Thoracic aorta (tissue), 2 donors: ENCODE results near the gene ERCC6. TPM values are rescaled to one million over a fixed set of nuclear protein-coding genes. Genes with fewer than 3 reads are reported as not detected.
A peak's percentile ranks its signal among the peaks of the same experiment; 100 is the strongest.

ENCODE experiments used
- ATAC-seq: fragments of 150-250 bp; one replicate; pipeline ENCODE4 v1.8.0; 2017; ENCODE audit warnings: low read depth; ENCODE audit not compliant: insufficient number of reproducible peaks, low FRiP score
- DNase-seq: peaks from one replicate; pipeline ENCODE4 v3.0.0-alpha.2; 2020; ENCODE audit warnings: low spot score
- H3K27ac ChIP-seq, 2 donors: fragments of 200-600 bp; sonication (generic); 1 replicate in 1 of 2; 2 replicates in 1 of 2; pipeline ENCODE4 v1.5.1; 2016; ENCODE audit warnings: mild to moderate bottlenecking in 2 of 2, moderate library complexity in 2 of 2
- H3K27me3 ChIP-seq: fragments of 200-600 bp; sonication (generic); replicated peaks from 2 replicates; pipeline ENCODE4 v1.6.0; 2016; ENCODE audit warnings: mild to moderate bottlenecking; ENCODE audit not compliant: insufficient read depth
- H3K36me3 ChIP-seq: fragments of 200-600 bp; sonication (generic); one replicate; pipeline ENCODE4 v1.5.1; 2016
- H3K4me1 ChIP-seq, 2 donors: fragments of 200-600 bp; sonication (generic); 1 replicate in 1 of 2; 2 replicates in 1 of 2; pipeline versions ENCODE4 v1.5.1 to v1.6.0; 2016; ENCODE audit warnings: low read depth in 2 of 2, mild to moderate bottlenecking in 1 of 2; ENCODE audit not compliant: control insufficient read depth in 1 of 2
- H3K4me3 ChIP-seq: fragments of 200-600 bp; sonication (generic); 2 replicates; pipeline ENCODE4 v1.5.1; 2016; ENCODE audit warnings: mild to moderate bottlenecking
- H3K9me3 ChIP-seq: fragments of 200-600 bp; sonication (generic); 2 replicates; pipeline ENCODE4 v1.5.1; 2016
- CTCF ChIP-seq: fragments of 200-600 bp; sonication (generic); IDR thresholded peaks from one replicate; pipeline ENCODE4 v1.5.1; 2019; ENCODE audit warnings: antibody characterized with exemption
- total RNA-seq, 2 donors: library from RNA; depleted of rRNA; stranded (reverse); fragments of >200 nt; gene quantifications; one replicate each; pipeline versions ENCODE4 v1.1.0 to v1.2.3, GENCODE V29; 2016

ERCC6 gene
- total RNA-seq, 2 donors from 2014 or later: 37.7 to 50.4 TPM

DNA sequence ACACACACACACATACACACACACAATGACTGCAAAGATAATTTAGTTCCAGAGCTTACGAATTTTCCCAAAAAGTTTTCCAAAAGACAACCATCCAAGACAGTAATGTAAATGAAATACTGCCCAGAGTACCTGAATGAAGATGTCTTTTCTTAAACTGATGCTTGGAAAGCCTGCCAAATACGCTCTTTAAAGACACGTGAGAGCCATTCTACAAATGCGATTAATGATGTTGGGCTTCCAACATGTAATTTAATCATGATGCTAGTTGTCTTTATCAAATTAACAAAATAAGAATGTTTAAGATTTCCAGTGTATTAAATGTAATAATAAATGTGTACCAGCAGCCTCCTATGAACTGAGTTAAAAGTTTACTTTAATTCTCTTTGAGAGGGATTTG is 11.1 kb downstream of the ERCC6 start:
- Histone ChIP-seq H3K4me1 (peaks cover 18 to 42% of the 10 kb centered on the region in 2 donors), H3K36me3 (peaks cover 27% of the 10 kb centered on the region), H3K4me3 (no peak overlapping the region), H3K27me3 (no peaks in the 10 kb centered on the region), H3K9me3 (no peaks in the 10 kb centered on the region), H3K27ac (no peak overlapping the region)
- no peak for ATAC-seq
- TF ChIP-seq CTCF: no peak
- DNase-seq: no peak

DNA sequence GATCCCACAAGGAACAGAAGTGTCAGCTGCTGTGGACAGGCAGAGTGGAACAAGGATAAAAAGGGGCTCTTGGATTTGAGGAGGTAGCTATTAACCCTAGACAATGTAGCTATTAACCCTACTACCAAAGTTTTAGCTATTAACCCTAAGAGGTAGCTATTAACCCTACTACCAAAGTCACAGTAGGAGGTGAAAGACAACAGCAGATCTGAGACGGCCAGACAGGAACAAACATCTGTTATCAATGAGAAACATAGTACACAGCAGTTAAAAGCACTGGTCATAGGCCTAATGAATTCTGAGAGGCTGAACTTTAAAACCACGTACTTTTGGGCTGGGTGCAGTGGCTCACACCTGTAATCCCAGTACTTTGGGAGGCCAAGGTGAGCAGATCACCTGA is 11.9 kb downstream of the ERCC6 start:
- H3K9me3 ChIP-seq: no peaks in the 10 kb centered on the region
- TF ChIP-seq CTCF: no peak
- no peaks in the 10 kb centered on the region for H3K27me3 ChIP-seq
- no peak overlapping the region for H3K27ac ChIP-seq
- H3K36me3 ChIP-seq: peaks cover 27% of the 10 kb centered on the region
- DNase-seq (no peak), ATAC-seq (no peak)
- no peak overlapping the region for H3K4me3 ChIP-seq
- peaks cover 22 to 38% of the 10 kb centered on the region in 2 donors for H3K4me1 ChIP-seq

DNA sequence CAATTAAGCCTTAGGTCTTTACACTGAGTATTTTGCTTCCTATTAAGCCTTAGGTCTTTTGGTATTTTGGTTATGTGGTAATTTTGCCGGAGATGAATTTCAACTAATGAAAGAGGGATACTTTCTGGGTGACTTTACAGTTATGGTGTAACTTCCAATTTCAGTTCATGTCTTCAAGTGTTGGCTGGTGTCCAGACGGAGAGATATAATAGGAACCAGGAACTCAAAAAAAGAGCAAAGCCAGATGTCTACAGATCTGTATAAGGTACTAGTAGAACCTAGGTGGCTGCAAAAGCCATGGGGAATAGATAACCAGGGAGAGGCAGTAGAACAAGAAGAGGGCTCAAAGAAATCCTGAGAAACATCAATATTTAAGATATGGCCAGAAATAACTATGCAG is 12.3 kb downstream of the ERCC6 start:
- TF ChIP-seq CTCF: no peak
- H3K9me3 ChIP-seq: no peaks in the 10 kb centered on the region
- ATAC-seq: no peak
- H3K27me3 ChIP-seq: no peaks in the 10 kb centered on the region
- peaks cover 24 to 36% of the 10 kb centered on the region in 2 donors for H3K4me1 ChIP-seq
- DNase-seq: no peak
- no peak overlapping the region for H3K4me3 ChIP-seq
- peaks cover 27% of the 10 kb centered on the region for H3K36me3 ChIP-seq
- no peak overlapping the region for H3K27ac ChIP-seq

GRCh38 chr10:49524496-49524895 is 14.4 kb downstream of the ERCC6 start:
- peaks cover 23% of the 10 kb centered on the region for H3K36me3 ChIP-seq

GRCh38 chr10:49523301-49523700 is 15.6 kb downstream of the ERCC6 start:
- no peaks in the 10 kb centered on the region for H3K9me3 ChIP-seq
- H3K4me1 ChIP-seq: peaks cover 24 to 42% of the 10 kb centered on the region in 2 donors
- TF ChIP-seq CTCF: no peak
- no peak for ATAC-seq
- no peak overlapping the region for H3K4me3 ChIP-seq
- H3K36me3 ChIP-seq: peaks cover 23% of the 10 kb centered on the region
- no peak overlapping the region for H3K27ac ChIP-seq
- no peak for DNase-seq
- no peaks in the 10 kb centered on the region for H3K27me3 ChIP-seq

More at GRCh38 chr10:49524496-49524895, 14.4 kb downstream of the ERCC6 start:
- TF ChIP-seq CTCF: no peak
- Histone ChIP-seq H3K4me3 (no peak overlapping the region), H3K27me3 (no peaks in the 10 kb centered on the region), H3K27ac (peak overlapping the region; percentile 16 to 35), H3K9me3 (no peaks in the 10 kb centered on the region), H3K4me1 (peaks cover 24 to 42% of the 10 kb centered on the region in 2 donors)
- DNase-seq: no peak
- ATAC-seq: no peak
